Measurements from ENCODE around the gene KCNMA1.

Gene KCNMA1

DNA sequence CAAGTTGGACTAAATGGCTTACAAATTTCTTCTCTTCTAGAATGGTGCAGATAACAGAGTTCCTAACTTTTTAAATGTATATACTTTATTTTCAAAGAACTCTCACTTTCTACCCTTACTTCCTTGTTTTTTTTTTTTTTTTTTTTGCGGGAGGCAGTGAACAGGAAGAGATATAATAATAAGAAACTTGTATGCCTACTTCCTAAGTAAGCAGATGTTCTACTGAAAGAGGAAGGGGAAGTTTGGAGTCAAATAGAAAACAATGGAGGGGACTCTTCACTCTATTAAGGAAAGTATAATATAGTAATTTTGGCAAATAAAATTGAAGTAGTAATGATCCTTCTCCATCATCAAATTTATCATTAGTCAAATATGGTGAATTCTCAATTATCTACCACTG is 754.0 kb downstream of the KCNMA1 start:
- no peak for DNase-seq

DNA sequence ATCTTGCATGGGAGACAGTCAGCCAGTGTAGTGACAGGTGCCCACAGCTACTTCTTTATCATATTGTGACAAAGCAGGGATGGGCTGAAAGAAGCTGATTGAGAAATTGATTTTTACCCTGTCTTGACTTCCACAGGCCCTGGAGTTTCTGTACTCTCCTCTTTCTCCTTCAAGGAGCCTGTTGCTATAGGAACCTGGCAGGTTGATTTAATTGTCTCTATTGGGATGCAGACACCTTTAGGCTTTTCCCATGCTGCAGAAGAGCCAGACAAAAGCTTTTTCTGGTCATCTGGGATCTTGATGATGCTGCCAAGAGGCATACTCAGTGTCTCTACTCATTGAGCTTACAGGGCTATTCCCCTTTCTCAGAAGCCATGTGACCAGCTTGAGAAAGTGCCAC is 754.8 kb downstream of the KCNMA1 start:
- DNase-seq = no peak

DNA sequence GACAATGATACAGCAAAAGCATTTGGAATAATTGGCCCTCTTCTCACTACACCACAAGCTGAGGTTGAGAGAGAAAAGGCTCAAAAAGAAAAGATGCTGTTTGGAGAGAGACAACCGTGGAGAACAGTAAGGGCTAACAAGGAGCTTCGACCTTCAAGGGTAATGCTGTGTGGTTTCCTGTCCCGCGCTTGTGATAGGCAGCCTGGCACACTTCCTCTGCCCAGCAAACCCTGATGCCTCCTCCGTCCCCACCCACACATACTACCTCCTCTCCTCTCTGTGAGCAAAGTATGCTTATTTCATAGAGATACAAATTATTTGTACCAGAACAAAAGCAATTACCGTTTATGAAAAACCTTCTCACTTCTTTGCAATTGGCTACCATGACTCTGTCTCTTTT is 755.4 kb downstream of the KCNMA1 start:
- peak in 1 of 56 donors; percentile 6 for DNase-seq

DNA sequence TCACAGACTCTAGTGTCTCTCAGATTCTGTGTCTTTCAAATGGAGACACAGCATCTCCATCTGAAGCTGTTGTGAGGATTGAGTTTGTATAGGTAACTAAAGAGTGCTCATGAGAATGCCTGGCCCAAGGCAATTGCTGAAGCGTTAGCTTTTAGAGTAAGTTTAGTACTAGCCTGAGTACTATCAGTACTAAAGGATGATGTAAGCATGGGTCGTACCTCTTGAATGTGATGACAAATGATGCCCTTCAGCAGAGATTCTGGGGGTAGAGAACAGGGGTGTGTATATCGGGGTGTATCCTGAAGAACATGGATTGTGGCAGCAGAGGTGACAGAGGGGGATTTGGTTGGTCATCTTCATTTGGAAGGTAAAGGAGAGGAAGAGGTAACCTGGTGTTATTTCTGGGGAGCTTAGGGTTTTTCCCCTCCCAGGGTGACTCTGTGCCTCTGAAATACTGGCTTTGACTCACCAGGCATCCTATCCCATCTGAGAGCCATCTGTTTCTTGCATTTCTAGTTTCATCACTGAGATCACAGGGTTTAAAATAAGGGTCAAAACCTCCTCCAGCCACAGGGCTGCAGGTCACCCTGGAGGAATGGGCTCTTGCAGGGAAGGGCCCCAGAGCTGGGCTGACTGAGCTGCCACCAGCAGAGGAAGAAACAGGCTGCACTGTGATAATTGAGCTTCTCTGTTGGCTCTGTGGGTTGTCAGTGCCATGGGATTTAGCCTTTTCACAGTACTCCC is 756.0 kb downstream of the KCNMA1 start:
- DNase-seq = no peak

DNA sequence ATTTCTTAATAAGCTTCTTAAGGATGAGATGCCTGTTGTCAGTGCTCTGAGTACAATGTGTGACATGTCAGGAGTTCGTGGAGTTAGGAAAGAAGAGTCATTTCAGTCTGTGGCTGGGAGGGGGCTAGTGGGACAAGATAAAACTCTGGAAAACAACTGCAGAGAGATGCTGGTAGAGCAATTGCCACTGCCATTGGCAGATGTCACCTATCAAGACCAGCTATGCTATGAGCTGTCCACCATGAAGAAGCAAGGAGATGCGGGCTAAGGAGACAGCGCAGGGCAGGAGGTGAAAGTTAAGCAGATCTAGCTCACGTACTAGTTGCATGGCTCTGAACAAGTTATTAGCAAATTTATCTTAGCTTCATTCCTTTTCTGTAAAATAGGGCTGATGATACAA is 756.7 kb downstream of the KCNMA1 start:
- no peak for DNase-seq

DNA sequence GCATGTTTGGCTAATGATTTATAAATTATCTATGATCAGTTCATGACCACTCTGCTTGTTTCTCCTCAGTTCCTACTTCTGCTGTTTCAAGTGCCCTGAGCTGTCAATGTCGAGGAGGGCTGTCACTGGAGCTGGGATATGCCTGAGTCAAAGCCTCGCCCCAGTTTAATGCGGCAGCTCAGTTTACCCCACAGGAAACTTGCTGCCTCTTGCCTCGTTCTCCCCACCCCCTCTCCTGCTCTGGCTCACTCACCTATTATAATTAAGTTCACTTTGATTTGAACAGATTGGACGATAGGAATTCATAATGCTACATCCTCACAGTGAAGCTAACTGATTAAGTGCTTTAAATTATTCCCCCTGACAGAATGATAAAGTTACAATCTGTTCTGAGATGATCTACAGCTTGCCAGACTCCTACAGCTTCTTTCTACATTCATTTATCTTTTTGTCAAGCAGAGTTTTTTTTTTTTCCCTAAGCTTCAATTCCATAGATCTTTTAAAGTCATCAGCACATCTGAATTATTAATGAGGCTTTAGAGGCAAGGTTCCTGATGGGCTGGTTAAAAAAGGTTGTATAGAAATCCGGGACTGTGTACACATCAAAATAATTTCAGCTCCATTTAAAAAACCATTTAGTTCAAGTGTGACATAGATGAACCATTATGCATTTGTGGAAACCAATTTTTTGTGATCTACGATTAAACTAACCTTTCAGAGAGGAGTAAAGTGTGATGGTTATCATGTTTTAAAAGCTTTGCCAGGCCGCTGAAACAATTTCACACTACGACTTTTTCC is 758.3 kb downstream of the KCNMA1 start:
- peak in 5 of 56 donors; percentile 15 to 27 (median 16) for DNase-seq

DNA sequence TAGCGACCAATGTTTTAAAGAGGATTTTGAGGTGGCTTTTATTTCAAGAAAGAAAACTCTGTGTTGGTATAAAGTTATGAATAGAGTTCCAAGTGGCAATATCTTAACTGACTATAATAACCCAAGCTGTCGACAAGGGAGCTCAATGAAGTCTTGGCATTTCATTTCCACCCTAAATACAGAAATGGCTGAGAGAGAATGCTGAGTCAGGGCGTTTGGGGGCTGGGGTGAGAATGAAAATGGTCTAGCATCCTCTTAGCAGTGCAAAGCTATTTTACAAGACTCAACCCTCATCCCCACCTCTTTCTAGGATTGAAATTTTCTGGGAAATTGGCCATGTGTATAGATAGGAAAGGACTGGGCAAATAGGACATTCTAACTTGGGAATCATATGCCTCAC is 759.1 kb downstream of the KCNMA1 start:
- no peak for DNase-seq

DNA sequence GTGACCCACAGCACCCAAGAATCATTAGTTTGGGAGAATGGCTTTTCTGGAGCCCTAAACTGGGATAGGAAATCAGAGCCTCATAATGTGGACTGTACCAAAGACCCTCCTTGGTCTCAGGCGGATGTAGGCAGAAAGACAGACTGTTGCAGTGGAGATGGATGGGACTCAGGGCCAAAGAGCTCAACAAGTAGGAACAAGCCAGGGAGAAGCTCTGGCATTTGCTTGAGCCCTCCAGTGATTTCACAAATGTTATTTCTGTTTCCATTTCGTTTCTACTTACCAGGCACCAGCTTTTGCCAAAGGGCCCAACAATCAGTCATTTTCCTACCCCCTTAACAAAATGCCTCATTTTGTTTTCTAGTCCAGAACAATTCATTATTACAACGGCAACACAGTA is 762.7 kb downstream of the KCNMA1 start:
- no peak for DNase-seq

DNA sequence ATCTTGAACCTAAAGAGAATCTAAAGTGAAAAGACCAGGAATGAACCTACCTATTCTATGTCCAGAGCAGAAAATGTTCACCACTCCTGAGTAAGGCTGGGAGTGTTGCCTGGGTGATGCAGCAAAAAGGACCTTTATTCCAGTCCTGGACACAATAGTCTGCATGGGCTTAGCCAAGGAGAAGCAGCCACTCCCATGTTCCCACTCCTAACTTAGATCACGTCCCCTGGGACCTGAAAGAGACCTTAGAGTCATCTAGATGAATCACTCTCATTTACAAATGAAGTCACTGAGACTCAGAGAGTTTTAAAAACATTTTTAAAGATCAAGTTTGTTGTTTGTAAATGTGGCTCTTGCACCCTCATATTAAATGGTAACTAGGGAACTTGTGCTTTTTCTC is 763.4 kb downstream of the KCNMA1 start:
- no peak for DNase-seq

DNA sequence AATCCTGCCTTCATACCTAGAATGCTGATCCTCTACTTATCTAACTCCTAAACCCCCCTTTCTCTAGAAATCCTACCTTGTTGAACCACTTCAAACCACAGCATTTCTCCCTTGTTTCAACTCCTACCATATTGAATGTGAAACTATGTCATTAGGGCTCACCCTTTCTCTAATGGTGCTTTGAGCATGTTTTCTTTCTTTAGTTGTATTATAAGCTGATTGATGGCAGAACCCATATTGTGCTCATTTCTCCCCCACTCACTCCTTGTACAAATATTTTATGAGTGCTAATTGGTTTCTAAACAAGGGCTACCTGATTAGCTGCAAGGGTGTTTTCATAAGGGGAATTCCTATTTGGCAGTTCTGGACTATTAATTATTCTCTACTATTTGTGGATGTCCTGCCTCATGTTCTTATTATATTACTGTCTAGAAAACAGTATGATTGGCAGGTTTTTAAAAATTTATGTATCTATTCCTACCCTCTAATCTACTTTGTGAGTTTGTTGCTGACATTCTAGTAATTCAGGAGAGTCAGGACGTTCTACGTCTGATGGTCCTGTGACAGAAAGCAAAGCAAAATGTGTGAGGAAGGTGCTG is 765.8 kb downstream of the KCNMA1 start:
- DNase-seq = no peak

DNA sequence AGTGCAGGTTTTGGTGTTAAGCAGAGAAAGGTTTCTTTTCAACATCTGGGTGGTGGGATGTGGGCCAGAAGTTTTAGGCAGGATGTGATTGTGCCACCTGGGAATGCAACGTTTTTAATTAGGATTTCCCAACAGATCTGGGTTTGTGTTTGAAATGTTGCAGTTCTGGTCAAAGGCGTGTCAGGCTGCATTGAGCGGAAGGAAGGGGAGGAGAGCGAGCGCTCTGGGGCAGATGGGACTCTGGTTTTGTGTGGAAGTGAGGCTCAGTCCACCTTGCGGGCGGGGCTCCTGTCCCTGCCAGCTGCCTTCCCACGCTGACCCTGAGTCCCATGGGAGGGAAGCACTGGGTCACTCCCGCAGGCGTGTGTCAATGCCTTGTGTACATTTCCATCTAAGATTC is 767.7 kb downstream of the KCNMA1 start:
- no peak for DNase-seq

DNA sequence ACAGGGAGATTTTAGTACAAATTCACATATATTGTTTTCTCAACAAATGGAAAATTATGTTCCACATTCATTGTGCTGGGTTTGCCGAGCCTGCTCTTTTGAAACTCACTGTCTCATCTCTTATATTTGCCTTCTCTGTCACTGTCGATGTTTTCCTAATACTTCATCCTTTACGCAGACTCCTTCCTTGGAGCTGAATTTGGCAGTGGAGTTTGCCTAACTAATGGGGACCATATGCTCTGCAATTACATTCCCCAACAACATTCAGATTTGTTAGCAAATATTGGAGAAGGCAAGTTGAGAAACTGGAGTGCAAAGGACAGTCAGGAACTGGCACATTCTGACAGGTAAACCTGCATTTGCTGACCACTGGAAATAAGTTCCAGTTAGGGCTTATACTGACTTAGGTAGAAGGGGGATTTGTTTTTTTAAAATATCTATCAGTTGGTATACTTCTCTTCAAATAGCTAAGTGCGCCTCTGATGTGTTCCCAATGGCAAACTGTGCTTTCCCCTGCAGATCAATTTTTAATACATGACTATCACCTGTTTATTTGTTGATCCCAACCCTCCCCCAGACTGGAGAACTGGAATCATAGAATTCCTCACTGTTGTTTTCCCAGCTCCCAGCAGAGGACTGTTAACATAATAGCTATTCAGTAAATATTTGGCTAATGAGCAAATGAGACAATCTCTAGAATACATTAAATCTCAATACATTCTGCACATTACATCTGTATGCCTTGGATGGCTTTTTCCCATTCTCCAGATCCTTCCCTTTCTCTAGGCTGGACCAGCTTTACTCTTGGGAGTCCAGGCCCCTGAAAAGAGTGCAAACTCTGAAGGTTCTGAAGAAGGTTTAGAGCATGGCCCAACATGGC is 769.3 kb downstream of the KCNMA1 start:
- no peak for DNase-seq

DNA sequence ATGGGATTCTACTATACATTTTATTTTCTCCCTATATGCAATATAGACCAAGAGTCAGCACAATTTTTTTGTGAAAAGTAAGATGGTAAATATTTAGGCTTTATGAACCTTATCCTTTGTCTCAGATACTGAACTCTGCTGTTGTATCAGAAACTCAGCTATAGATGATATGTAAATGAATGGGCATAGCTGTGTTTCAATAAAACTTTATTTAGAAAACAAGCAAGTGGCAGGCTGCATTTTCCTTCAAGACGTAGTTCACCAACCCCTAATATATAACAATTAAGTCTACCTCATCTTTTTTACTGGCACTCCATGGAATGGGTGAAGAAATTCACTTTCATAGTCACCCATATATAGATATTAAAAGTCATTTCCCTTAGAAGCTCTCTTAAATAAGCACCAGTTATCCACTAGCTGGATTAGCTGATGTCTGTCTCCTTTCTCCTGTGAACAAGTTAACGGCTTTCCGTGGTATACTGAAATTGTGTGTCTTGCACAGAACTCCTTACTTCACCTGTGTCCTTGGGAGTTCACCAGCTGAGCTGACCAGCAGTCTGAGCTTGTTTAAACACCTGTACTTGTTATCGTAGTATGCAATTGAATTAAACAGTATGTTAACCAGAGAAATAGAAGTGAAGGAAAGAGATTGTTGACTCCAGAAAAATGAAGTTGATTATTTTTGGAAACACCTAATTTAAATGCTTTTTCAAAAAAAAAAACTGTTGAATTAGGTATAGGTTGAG is 770.6 kb downstream of the KCNMA1 start:
- no peak for DNase-seq

DNA sequence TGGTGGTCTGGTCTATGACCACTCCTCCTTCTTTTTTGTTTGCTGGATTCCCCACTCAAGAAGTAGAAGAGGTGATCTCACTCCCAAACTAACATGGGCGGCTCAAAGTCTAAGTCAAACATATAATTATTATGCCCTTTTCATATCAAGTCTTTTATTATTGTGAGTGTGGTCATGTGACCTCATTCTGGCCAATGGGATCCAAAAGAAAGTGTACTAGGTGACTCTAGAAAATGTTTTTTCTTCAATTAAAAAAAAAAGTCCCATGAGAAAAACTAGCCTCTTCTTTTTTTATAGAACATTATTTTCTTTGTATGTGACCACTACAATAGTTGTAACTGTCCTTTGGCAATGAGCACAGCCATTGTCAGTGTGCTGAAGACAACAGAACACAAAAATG is 772.7 kb downstream of the KCNMA1 start:
- DNase-seq = no peak

DNA sequence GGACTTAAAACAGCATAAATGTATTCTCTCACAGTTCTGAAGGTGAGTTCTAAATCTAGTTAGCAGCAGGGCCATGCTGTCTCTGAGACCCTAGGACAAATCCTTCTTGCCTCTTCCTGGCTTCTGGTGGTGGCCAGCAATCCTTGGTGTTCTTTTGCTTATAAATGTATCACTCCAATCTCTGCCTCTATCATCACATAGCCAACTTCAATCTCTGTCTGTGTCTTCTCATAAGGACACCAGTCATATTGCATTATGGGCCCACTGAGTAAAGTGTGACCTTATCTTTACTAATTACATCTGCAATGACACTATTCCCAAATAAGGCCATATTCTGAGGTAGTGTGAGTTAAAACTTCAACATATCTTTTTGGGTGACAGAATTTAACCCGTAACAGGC is 778.9 kb downstream of the KCNMA1 start:
- no peak for DNase-seq

DNA sequence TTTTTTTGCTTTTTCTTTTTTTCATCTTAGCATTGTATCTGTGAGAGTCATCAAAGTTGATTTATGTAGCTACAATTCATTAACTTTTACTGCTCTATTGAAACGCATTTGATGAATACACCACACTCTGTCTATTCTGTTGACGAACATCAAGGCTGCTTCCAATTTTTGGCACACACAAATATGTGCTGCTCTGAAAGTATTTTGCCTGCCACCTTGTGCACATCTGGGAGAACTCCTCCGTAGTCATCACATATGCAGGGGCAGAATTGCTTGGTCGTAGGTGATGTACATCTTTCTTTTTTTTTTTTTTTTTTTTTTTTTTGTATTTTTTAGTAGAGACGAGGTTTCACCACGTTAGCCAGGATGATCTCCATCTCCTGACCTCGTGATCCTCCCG is 796.8 kb downstream of the KCNMA1 start:
- DNase-seq = no peak

DNA sequence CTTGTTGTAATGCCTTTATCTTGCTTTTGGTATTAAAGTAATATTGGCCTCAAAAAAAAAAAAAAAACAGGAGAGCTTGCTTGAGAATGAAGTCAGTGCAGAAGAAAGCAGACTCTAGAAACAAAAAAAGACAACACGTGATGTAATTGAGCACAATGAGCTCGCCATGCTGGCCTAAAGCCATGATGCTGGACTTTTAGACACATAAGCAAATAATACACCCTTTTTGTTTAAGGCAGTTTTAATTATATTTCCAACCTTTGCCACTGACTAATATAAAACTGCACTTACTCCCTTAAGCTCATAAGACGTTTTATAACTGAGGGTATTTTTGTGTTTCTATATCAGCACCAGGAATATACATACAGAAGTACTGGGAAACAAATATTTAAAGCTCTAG is 798.3 kb downstream of the KCNMA1 start:
- no peak for DNase-seq

DNA sequence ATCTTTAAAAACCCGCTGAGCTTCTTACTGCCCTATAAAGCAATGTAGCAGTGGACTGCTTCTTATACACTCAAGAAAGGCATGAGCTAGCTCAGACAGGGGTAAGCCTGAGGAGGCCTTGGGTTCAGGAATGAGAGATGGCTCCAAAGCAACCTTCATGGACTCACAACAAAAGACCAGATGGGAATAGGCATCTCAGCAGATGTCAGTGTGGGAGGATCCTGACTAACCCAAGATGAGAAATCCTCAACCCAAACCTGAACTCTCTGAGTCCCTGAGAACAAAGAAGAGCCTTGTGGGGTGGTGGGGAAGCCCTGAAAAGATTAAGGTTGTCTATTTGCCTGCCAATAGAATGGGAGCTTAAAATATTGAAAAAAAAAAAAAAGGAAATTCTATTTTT is 807.4 kb downstream of the KCNMA1 start:
- no peak for DNase-seq

DNA sequence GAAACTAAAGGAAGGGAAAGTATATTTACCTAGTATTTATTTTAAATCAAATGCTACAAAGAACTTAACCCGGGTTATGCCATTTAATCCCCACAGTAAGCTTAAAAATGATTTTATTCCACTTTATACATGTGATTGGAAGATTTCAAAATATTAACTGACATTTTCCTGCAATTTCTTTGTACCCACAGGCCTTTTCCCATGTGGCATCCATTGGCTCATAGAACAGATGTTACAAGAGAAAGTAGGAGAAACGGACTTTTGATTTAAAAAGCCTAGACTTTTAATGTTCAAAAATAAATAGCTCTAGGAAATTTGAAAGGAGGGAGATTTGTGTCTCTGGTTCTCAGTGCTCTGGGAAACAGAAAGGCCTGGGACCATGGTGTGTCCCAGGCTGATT is 807.9 kb downstream of the KCNMA1 start:
- DNase-seq = no peak
